Tibial nerve (tissue), 4 donors: ENCODE data around the gene NDUFAF2.

ENCODE experiments used
- EP300 ChIP-seq, 2 donors: sonication (generic); formaldehyde crosslinking; IDR thresholded peaks; one replicate each; pipeline ENCODE4 v1.6.1; 2017; ENCODE audit warnings: antibody characterized with exemption in 2 of 2, mild to moderate bottlenecking in 1 of 2
- POLR2A ChIP-seq, 2 donors: fragments of 450-650 bp; IDR thresholded peaks; one replicate each; pipeline ENCODE4 v1.6.1; 2017; ENCODE audit warnings: antibody characterized with exemption in 2 of 2, mild to moderate bottlenecking in 2 of 2, moderate library complexity in 2 of 2
- TF ChIP-seq, protein P1 (sequence below), 5 experiments: fragments of 200-600 bp in 3 of 5; fragments of 450-650 bp in 2 of 5; sonication (generic) in 3 of 5; IDR thresholded peaks; one replicate each; pipeline ENCODE4 v1.5.1; 2016 to 2019; ENCODE audit warnings: antibody characterized with exemption in 5 of 5, mild to moderate bottlenecking in 3 of 5, moderate library complexity in 2 of 5

DNA sequence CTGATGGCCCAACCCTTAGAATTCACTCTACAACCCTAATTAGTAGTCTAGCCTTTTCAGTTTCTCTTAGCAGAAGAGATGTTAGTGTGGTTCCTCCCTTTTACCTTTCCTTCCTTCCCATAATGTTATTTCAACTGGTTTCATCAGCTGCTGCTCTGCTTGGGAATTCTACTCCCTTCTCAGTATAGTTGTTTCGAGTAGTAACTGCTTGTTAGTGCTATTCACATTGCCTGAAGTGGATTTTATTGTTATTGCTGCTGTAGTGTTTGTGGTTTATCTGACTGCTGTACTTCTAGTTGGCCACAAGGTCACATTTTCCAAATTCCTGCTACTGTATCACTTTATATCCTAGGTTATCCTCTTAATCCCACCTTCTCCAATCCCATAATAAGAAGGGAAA is 187.6 kb downstream of the NDUFAF2 start:
- TF ChIP-seq, protein P1, sequence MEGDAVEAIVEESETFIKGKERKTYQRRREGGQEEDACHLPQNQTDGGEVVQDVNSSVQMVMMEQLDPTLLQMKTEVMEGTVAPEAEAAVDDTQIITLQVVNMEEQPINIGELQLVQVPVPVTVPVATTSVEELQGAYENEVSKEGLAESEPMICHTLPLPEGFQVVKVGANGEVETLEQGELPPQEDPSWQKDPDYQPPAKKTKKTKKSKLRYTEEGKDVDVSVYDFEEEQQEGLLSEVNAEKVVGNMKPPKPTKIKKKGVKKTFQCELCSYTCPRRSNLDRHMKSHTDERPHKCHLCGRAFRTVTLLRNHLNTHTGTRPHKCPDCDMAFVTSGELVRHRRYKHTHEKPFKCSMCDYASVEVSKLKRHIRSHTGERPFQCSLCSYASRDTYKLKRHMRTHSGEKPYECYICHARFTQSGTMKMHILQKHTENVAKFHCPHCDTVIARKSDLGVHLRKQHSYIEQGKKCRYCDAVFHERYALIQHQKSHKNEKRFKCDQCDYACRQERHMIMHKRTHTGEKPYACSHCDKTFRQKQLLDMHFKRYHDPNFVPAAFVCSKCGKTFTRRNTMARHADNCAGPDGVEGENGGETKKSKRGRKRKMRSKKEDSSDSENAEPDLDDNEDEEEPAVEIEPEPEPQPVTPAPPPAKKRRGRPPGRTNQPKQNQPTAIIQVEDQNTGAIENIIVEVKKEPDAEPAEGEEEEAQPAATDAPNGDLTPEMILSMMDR (IDR thresholded peaks at IDR 0.05): no peak
- TF ChIP-seq POLR2A (IDR thresholded peaks at IDR 0.05) (no peak), EP300 (IDR thresholded peaks at IDR 0.05) (no peak)
